ENCODE results near the gene C20orf173.
"Not testable (repeated sequence)": the region's sequence is repeated elsewhere in the genome, so short reads cannot be mapped to it uniquely, and the experiment has no call there.

DNA sequence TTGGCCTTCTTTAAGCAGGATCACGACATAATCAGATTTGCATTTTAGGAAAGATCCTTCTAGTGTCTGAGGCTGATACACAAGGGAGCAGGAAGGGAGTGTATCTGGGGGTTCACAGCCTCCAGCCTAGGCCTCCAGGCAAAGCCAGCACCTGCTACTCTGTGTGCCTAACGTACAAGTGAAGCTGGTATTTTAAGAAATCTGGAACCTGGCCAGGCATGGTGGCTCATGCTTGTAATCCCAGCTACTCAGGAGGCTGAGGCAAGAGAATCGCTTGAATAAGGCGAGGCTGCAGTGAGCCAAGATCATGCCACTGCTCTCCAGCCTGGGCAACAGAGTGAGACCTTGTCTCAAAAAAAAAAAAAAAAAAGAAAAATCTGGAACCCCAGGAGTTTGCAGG, 26.0 kb upstream of the C20orf173 start:
- TF ChIP-seq POLR2A (IDR thresholded peaks at IDR 0.05), result not testable (repeated sequence)
- TF ChIP-seq, protein P1, sequence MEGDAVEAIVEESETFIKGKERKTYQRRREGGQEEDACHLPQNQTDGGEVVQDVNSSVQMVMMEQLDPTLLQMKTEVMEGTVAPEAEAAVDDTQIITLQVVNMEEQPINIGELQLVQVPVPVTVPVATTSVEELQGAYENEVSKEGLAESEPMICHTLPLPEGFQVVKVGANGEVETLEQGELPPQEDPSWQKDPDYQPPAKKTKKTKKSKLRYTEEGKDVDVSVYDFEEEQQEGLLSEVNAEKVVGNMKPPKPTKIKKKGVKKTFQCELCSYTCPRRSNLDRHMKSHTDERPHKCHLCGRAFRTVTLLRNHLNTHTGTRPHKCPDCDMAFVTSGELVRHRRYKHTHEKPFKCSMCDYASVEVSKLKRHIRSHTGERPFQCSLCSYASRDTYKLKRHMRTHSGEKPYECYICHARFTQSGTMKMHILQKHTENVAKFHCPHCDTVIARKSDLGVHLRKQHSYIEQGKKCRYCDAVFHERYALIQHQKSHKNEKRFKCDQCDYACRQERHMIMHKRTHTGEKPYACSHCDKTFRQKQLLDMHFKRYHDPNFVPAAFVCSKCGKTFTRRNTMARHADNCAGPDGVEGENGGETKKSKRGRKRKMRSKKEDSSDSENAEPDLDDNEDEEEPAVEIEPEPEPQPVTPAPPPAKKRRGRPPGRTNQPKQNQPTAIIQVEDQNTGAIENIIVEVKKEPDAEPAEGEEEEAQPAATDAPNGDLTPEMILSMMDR (IDR thresholded peaks at IDR 0.05), result not testable (repeated sequence)
